Cardiac fibroblast (primary cell): ENCODE measurements around the gene SLC25A45.
"Not testable (repeated sequence)": the region's sequence is repeated elsewhere in the genome, so short reads cannot be mapped to it uniquely, and the experiment has no call there.

Experiments used
- DNase-seq, 2 donors: peaks; one replicate each; pipeline versions ENCODE4 v3.0.0 to v3.0.0-alpha.2; 2010; ENCODE audit warnings: low read depth in 2 of 2
- H3K4me3 ChIP-seq, 2 donors: replicated peaks in 1 of 2; 1 replicate in 1 of 2; 2 replicates in 1 of 2; pipeline ENCODE4 v1.5.1; 2011; ENCODE audit warnings: low read depth in 2 of 2, low read length in 2 of 2, mild to moderate bottlenecking in 2 of 2, moderate library complexity in 1 of 2
- TF ChIP-seq, protein P1 (sequence below): IDR thresholded peaks from one replicate; pipeline ENCODE4 v1.5.1; 2011; ENCODE audit warnings: low read depth, mild to moderate bottlenecking, low read length, inconsistent platforms

Gene SLC25A45

GRCh38 chr11:65351511-65351910, 30.9 kb downstream of the SLC25A45 start:
- no peak overlapping the region for H3K4me3 ChIP-seq
- no peak for DNase-seq
- TF ChIP-seq, protein P1, sequence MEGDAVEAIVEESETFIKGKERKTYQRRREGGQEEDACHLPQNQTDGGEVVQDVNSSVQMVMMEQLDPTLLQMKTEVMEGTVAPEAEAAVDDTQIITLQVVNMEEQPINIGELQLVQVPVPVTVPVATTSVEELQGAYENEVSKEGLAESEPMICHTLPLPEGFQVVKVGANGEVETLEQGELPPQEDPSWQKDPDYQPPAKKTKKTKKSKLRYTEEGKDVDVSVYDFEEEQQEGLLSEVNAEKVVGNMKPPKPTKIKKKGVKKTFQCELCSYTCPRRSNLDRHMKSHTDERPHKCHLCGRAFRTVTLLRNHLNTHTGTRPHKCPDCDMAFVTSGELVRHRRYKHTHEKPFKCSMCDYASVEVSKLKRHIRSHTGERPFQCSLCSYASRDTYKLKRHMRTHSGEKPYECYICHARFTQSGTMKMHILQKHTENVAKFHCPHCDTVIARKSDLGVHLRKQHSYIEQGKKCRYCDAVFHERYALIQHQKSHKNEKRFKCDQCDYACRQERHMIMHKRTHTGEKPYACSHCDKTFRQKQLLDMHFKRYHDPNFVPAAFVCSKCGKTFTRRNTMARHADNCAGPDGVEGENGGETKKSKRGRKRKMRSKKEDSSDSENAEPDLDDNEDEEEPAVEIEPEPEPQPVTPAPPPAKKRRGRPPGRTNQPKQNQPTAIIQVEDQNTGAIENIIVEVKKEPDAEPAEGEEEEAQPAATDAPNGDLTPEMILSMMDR, result no peak

- no peak for DNase-seq
- TF ChIP-seq, protein P1, result no peak
- no peak overlapping the region for H3K4me3 ChIP-seq
Measured at GRCh38 chr11:65341856-65342255, 40.6 kb downstream of the SLC25A45 start.

- H3K4me3 ChIP-seq, result no peak overlapping the region
- DNase-seq, result no peak
- TF ChIP-seq, protein P1, result no peak
Measured at GRCh38 chr11:65340226-65340625, 42.2 kb downstream of the SLC25A45 start.

GRCh38 chr11:65338676-65339075, 43.8 kb downstream of the SLC25A45 start:
- TF ChIP-seq, protein P1, result no peak
- no peak for DNase-seq
- H3K4me3 ChIP-seq, result no peak overlapping the region

GRCh38 chr11:65334696-65335295, 47.6 kb downstream of the SLC25A45 start:
- DNase-seq, result peak in 1 of 2 donors; percentile 21
- peak overlapping the region; percentile 84 to 89 for H3K4me3 ChIP-seq
- TF ChIP-seq, protein P1, result no peak

GRCh38 chr11:65332591-65332990, 49.9 kb downstream of the SLC25A45 start:
- H3K4me3 ChIP-seq, DNase-seq: not testable (repeated sequence)

GRCh38 chr11:65330544-65330943, 51.9 kb downstream of the SLC25A45 start:
- DNase-seq, result no peak
- TF ChIP-seq, protein P1, result no peak
- H3K4me3 ChIP-seq, result no peak overlapping the region
